Iris pigment epithelial cell (primary cell): Measurements from ENCODE around the gene C1orf174.

ENCODE experiments used
- DNase-seq: peaks from one replicate; pipeline ENCODE4 v3.0.0-alpha.2; 2011; ENCODE audit warnings: low read depth

The C1orf174 gene

DNA sequence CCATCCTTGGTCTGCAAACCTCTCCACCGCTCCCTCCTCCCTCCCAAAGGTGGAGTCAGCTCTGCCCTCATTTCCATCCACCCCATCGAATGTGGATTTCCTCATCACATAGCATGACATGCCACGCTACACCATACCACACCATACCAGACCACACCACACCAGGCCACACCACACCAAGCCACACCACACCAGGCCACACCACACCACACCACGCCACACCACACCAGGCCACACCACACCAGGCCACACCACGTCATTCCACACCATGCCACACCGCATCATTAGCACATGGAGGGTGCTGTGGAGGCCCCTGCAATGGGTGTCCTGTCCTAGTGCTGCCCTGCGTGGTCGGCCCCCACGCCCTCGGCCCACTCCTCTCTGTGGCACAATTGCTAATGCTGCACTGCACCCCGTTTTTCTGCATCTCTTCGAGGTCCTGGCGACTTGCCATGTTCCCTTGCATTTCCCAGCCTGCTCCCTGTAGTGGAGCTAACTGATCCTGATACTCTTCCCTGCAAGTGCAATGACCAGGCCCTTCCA is 31.5 kb downstream of the C1orf174 start:
- no peak for DNase-seq

DNA sequence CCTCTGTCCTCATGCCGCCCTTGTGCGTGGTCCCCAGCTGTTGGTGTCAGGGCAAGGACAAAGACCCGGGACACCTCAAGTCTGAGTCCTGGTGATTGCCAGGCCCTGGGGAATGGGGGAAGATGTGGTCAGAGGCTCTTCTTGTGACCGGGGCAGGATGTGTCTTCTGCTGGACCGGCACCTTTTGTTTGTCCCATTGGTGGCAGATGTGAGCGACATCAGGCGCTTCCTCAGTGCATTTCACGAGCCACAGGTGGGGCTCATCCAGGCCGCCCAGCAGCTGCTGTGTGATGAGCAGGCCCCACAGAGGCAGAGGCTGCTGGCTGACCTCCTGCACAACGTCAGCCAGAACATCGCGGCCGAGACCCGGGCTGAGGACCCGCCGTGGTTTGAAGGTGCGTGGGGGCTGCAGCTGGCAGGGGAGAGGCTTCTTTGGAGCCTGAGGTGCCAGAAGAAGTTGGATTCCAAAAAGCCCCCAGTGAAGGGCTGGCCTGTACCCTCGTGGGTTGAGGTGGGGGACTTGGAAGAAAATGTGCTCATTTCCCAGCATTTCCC is 34.4 kb downstream of the C1orf174 start:
- DNase-seq: no peak

DNA sequence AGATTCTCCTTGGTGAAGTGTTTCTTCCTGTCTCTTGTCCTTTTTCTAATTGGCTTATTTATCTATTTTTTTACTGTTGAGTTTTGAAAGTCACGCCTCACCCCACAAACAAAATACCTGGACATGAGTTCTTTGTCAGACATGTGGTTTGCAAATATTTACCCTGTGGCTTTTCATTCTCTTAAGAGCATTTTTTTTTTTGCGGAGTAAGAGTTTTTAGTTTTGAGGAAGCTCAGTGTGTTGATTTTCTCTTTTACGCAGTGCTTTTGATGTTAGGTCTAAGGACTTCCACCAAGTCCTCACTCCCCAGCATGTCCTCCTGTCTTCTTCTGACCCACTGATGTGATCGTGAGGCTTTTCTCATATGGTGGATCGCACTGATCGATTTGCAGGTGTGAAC is 35.2 kb downstream of the C1orf174 start:
- DNase-seq: no peak

DNA sequence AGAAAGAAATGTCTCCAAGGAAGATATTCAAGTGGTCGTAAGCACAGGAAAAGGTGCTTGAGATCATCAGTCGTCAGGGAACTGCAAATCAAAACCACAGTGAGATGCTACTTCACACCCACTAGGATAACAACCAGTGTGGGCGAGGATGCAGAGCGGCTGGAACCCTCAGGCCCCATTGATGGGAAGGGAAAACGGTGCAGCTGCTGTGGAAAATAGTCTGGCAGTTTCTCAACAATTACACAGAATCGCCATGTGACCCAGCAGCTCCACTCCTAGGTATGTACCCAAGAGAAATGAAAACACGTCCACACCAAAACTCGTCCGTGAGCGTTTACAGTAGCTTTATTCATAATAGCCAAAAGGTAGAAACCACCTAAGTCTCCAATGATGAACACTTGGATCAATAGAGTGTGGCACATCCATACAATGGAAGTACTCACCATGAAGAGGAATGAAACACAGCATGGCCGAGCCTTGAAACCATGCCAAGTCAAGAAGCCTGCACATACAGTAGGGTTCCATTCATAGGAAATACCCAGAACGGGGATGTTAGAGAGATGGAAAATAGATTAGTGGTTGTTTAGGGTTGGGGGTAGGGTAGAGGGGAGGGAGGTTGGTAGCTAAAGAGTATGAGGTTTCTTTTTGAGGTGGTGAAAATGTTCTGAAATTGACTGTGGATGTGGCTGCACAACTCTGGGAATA is 36.7 kb downstream of the C1orf174 start:
- no peak for DNase-seq

DNA sequence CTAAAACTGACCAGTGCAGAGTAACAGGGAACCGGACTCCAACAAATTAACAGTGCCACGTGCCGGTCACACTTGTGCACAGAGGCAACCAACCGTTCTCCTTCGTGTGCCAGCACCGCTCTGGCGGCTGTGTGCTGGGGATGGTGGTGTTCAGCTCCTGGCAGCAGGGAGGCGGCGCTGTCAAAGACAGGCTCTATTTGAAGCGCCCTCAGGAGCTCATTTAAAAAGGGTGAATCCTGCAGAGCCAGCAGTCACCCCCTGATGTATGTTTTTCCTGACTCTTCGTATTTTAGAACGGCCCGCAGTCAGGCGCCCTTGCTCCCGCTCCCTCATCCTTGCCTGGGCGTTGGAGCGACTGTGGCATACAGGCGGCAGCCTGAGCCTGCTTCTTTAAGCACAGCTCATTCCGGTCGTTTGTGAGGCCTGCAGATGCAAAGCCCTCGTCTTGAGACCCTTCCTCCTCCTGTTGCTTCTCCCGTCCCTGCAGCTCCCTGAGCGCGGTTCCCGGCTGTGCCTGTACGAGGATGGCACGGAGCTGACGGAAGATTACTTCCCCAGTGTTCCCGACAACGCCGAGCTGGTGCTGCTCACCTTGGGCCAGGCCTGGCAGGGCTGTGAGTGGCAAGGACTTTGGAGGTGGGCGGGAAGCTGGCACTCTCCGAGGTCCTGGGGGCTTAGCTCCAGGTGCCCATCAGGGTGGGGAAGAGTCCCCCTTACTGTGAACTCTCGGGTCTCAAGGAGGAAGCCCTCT is 41.7 kb downstream of the C1orf174 start:
- peak; percentile 40 for DNase-seq

DNA sequence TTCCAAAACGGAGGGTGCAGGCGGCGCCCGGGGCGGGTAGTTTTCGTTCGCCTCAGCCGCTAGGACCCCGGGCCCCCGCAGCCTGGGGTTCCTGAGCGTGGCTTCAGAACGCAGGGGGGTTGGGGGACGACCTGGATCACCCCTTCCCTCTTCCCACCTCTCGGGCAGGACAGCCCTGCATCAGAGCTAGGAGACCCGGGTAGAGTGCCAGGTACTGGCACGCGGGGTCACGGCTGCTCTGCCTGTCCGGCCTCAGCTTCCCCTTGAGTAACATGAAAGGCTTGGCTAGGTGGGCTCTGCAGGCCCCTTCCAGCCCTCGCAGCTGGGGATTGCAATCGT is 42.3 kb downstream of the C1orf174 start:
- DNase-seq: no peak

DNA sequence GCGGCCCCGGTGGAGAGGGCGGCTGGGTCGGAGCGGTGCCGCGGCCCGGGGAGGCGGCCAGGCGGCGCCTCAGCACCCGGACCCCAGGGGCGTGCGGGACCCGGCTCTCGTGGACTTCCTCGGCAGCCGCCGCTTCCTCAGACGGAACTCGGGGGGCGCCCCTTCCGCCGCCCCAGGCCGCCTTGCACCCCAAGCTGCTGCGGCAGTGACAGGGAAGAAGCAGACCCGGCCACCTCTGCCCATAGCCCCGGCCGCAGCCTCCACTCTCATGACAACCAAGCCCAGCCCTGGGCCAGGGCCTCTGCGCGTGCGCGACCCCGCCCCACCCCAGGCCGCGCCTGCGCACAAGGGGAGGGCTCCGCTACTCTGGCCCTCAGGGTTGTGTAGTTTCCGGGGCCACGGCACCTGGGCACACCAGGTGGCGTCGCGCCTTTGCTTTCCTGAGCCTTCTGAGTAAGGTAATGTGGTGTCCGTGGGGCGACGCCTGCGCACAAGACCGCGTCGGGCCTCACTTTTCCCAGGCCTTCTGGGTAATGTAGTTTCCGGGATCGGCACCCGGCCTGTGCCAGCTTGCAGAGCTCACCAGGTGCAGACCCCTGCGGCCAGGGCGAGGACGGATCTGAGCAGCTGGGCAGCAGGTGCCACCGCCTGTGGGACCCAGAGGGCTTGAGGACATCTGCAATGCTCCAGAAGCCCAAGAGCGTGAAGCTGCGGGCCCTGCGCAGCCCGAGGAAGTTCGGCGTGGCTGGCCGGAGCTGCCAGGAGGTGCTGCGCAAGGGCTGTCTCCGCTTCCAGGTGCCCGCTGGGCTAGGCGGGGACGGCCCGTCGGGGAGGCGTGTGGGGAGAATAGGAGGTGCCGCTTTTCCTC is 42.9 kb downstream of the C1orf174 start, which contains the start of the genes CEP104 and DFFB:
Gene CEP104 (minus strand): TSS at position 289 of the 868 bp plus-strand sequence. CDS start 4,804 bp downstream, outside the sequence.
Gene DFFB (plus strand): TSS at position 554 of the 868 bp plus-strand sequence. CDS start 128 bp downstream, at position 682.
- DNase-seq: peak; percentile 68

DNA sequence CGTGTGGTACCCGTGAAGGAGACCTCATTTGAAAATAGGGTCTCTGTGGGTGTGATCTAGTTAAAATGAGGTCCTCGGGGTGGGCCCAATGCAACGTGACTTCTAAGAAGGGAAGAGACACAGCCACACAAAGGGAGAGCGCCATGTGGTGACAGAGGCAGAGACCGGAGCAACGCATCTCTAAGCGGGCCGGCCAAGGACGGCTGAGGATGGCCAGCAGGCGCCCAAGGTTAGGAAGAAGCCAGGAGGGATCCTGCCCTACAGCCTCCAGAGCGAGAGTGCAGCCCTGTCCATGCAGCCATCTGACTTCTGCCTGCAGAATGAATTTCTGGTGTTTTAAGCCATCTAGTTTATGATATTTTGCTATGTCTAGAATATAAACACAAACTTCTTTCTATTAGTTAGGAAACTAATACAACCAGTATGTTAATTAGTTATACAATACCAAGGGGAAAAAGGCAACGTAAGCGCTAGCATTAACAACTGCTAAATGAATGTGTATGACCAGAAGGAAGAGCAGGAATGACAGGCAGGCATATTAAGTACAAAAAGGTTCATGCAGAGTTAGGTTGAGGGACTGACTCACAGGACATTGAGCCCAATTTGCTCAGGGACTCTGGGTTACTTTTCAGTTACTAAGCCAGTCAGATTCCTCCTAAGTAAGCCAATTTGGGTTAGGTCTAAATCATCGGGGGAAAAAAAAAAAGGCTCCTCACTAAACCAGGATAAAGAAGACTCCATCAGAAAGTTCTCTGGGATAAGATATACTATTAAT is 47.2 kb downstream of the C1orf174 start:
- DNase-seq: no peak

DNA sequence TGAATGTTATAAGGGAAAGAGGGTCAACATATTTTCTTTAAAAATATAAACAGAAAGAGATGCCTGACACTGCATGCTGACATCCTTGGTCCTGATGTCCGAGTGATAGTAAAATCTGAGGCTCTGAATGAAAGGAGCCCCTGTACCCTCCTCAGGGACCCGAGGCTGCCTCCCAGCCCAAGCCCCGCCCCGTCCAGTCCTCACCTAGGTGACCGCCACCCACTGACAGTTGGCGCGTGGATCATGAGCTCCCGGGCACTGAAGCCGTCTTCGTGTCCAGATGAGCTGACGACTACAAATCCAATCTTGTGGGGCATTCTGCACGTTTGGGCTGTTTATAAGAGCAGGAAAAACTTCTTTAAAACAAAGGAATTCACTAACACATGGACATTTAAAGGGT is 48.0 kb downstream of the C1orf174 start:
- no peak for DNase-seq

DNA sequence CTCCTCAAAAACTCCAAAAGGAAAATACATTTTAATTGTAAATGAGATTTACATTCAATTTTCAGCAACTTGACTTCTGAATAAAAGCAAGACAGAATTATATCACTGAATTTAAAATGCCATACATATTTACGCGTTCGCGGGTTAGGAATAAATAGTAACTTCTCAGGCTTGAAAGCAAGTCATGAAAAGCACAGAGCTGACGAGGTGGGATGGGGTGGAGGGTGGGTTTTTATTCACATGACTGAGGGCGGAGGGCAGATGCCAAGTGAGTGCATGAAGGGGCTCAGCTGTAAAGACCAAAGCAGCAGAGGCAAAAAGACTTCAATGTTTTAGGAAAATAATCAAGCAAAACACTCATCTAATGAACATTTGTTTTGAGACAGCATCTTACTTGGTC is 48.8 kb downstream of the C1orf174 start:
- DNase-seq: no peak

DNA sequence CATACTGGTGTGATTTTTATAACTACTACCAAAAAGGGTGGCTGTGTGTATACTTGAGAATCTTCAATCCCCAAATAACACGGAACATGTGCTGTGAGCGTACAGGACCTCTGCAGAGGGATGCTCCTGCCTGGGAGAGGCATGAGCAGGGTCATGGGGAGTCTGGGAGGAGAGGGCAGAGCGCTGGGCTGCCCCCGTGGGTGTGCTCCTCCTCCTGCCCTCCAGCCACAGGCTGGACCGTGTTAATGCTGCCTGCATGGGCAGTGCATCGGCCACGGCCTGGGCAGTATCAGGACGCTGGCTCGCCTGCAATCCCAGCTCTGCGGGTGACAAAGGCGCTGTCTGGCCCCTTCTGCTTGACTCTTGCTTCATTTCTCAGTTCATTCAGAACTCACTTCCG is 49.2 kb downstream of the C1orf174 start:
- DNase-seq: no peak

DNA sequence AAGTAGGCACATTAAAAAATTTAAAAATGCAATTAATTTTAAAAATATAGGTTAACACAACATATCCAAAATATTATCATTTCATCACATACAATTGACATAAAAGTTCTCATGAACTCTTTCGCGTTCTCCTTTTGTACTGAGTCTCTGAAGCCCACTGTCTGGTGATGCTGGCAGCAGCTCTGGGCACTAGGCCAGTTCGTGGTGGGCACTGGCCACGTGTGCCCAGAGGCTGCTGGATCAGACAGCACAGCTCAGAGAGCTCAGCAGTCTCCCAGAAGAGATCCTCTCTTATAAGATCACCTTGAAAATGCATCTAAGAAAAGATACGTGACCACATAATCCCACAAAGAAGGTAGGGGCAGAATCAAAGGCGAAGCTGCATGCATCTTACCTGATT is 53.0 kb downstream of the C1orf174 start:
- no peak for DNase-seq

DNA sequence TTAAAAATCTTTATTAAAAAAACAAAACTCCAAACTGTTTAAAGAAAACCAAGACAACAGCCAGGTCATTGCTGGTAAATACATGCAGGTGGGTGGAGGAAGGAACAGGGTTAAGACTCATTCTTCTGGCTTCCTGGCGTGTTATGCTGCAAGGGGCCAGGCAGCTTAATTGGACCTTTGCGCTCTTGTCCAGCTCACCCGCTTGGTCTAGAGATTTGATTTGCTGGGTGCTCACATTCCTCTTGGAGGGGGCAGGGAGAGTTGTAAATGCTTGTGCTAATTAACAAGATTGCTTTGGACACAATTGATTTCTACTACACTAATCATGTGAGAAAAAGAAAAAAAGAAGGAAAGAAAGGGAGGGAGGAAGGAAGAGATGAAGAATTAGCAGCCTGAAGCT is 53.5 kb downstream of the C1orf174 start:
- DNase-seq: no peak

DNA sequence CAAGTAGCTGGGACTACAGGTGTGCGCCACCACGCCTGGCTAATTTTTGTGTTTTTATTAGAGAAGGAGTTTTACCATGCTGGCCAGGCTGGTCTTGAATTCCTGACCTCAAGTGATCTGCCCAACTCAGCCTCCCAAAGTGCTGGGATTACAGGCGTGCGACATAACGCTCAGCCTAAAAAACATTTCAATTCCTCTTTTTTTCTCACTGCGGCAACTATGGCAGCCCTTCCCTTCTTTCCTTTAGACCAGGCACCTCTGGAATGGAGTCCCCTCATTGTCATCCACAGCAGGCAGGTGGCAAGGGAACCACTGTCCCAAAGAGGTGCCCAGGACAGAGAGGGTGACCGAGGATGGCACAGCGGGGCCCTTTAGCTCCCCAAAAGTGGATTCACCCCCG is 57.2 kb downstream of the C1orf174 start:
- DNase-seq: no peak

DNA sequence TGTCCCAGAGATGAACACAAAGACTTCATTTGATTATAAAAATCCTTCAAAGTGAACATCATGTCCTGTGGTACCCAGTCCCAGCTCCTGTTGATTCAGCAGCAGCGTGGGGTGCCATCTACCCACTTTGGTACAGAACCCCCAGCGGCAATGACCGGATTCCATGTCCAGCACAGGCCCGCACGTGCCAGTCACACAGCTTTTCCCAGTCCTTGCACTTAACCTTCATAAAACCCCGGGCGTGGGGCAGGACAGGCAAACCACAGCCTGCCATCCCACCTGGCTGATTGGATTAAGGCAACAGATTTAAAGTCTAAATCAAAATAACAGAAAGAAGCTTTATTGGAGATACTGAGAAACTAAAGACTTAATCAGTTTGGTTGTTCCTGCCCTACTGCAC is 58.6 kb downstream of the C1orf174 start:
- DNase-seq: no peak
